SK-N-SH treated with all-trans-retinoic acid at 6 μM for 48 hours (cell line): Measurements from ENCODE around the gene AEBP2.

Experiments
- ATAC-seq: fragments of 200-7000 bp; cut with Tn5 transposase; 3 replicates; pipeline ENCODE4 v1.9.1; 2020; ENCODE audit warnings: mild to moderate bottlenecking, moderate library complexity
- ARNTL ChIP-seq: fragments of 450-650 bp; formaldehyde crosslinking; IDR thresholded peaks from 2 replicates; pipeline ENCODE4 v1.5.0; 2020; ENCODE audit warnings: low read depth, mild to moderate bottlenecking, moderate library complexity, borderline replicate concordance
- BACH2 ChIP-seq: fragments of 250-450 bp; sonication (Bioruptor Pico); IDR thresholded peaks from 2 replicates; pipeline ENCODE4 v1.9.0; 2021; ENCODE audit warnings: mild to moderate bottlenecking, borderline replicate concordance
- CSDC2 ChIP-seq: fragments of 250-450 bp; sonication (Bioruptor Pico); IDR thresholded peaks from 2 replicates; pipeline ENCODE4 v1.5.0; 2020; ENCODE audit warnings: mild to moderate bottlenecking, moderate library complexity
- ESRRG ChIP-seq: fragments of 250-450 bp; sonication (Bioruptor Pico); IDR thresholded peaks from 2 replicates; pipeline ENCODE4 v1.6.1; 2021; ENCODE audit warnings: mild to moderate bottlenecking
- GLIS3 ChIP-seq: fragments of 250-450 bp; sonication (Bioruptor Pico); IDR thresholded peaks from 2 replicates; pipeline ENCODE4 v1.5.0; 2020; ENCODE audit warnings: mild to moderate bottlenecking, moderate library complexity
- ISL1 ChIP-seq: fragments of 250-450 bp; sonication (Bioruptor Pico); IDR thresholded peaks from 2 replicates; pipeline ENCODE4 v2.1.2; 2022; ENCODE audit warnings: mild to moderate bottlenecking, moderate library complexity
- OSR1 ChIP-seq: fragments of 250-450 bp; sonication (Bioruptor Pico); IDR thresholded peaks from 2 replicates; pipeline ENCODE4 v1.8.0; 2022; ENCODE audit warnings: moderate library complexity, mild to moderate bottlenecking, inconsistent platforms
- RARB ChIP-seq: fragments of 250-450 bp; sonication (Bioruptor Pico); IDR thresholded peaks from 2 replicates; pipeline ENCODE4 v1.8.0; 2021; ENCODE audit warnings: mild to moderate bottlenecking, moderate library complexity
- SNAI2 ChIP-seq: fragments of 250-450 bp; sonication (Bioruptor Pico); IDR thresholded peaks from 2 replicates; pipeline ENCODE4 v1.5.0; 2020; ENCODE audit warnings: mild to moderate bottlenecking, moderate library complexity
- TCF4 ChIP-seq: fragments of 250-450 bp; sonication (Bioruptor Pico); IDR thresholded peaks from 2 replicates; pipeline ENCODE4 v1.8.0; 2021; ENCODE audit warnings: mild to moderate bottlenecking, moderate library complexity, borderline replicate concordance
- ZC3H10 ChIP-seq: fragments of 250-450 bp; sonication (Bioruptor Pico); IDR thresholded peaks from 2 replicates; pipeline ENCODE4 v1.5.1; 2021; ENCODE audit warnings: mild to moderate bottlenecking, moderate library complexity
- ZFP3 ChIP-seq: fragments of 250-450 bp; sonication (Bioruptor Pico); IDR thresholded peaks from 2 replicates; pipeline ENCODE4 v1.5.0; 2020; ENCODE audit warnings: mild to moderate bottlenecking, moderate library complexity
- ZFP30 ChIP-seq: fragments of 450-650 bp; formaldehyde crosslinking; IDR thresholded peaks from 2 replicates; pipeline ENCODE4 v1.5.0; 2022; ENCODE audit warnings: mild to moderate bottlenecking, moderate library complexity
- ZNF565 ChIP-seq: fragments of 450-650 bp; formaldehyde crosslinking; conservative IDR thresholded peaks from 2 replicates; pipeline ENCODE4 v1.5.0; 2020; ENCODE audit warnings: low read depth, mild to moderate bottlenecking, moderate library complexity
- ZNF70 ChIP-seq: fragments of 450-650 bp; formaldehyde crosslinking; IDR thresholded peaks from 2 replicates; pipeline ENCODE4 v1.5.0; 2020; ENCODE audit warnings: mild to moderate bottlenecking, moderate library complexity
- ZNF8 ChIP-seq: fragments of 450-650 bp; formaldehyde crosslinking; IDR thresholded peaks from 2 replicates; pipeline ENCODE4 v1.5.0; 2020; ENCODE audit warnings: mild to moderate bottlenecking, moderate library complexity
- TF ChIP-seq, protein P1 (sequence below): fragments of 250-450 bp; sonication (Bioruptor Pico); IDR thresholded peaks from 2 replicates; pipeline ENCODE4 v1.5.1; 2020; ENCODE audit warnings: low read depth, mild to moderate bottlenecking, moderate library complexity
- TF ChIP-seq, protein P2 (sequence below): fragments of 250-450 bp; sonication (Bioruptor Pico); IDR thresholded peaks from 2 replicates; pipeline ENCODE4 v1.5.1; 2021; ENCODE audit warnings: mild to moderate bottlenecking, moderate library complexity
- TF ChIP-seq, protein P3 (sequence below): fragments of 250-450 bp; sonication (Bioruptor Pico); IDR thresholded peaks from 2 replicates; pipeline ENCODE4 v1.8.0; 2021; ENCODE audit warnings: low read depth, mild to moderate bottlenecking, moderate library complexity, borderline replicate concordance
- TF ChIP-seq, protein P4 (sequence below): fragments of 250-450 bp; sonication (Bioruptor Pico); IDR thresholded peaks from 2 replicates; pipeline ENCODE4 v1.8.0; 2020; ENCODE audit warnings: mild to moderate bottlenecking, moderate library complexity, borderline replicate concordance
- TF ChIP-seq, protein P5 (sequence below): fragments of 250-450 bp; sonication (Bioruptor Pico); IDR thresholded peaks from 2 replicates; pipeline ENCODE4 v1.5.0; 2020; ENCODE audit warnings: mild to moderate bottlenecking, moderate library complexity

AEBP2 gene

DNA sequence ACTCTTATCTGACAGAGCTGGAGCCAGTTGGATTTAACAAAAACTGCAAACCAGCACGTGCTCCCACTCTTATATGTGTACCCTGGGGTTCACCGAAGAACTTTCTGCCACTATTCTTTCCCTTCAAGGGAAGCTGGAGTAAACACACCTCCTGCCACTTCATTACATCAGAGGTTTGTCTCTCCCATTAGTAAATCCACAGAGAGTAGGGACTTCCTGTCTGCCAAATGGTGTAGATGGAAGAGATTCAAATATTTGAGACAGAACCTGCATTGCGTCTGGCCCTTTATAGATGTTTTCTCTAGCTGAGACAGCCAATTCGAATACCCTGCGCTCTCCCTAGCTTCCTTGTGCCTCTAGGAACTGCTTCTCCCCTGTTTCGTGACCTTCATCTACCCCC is 29.1 kb upstream of the AEBP2 start:
- TF ChIP-seq SNAI2 (CRISPR knock-in tag) (peak; percentile 49; the same call in 1 of the 2 replicates), BACH2 (CRISPR knock-in tag) (no peak), ISL1 (CRISPR knock-in tag) (peak; percentile 78), ZNF70 (CRISPR knock-in tag) (no peak)
- peak; percentile 90 for ATAC-seq

DNA sequence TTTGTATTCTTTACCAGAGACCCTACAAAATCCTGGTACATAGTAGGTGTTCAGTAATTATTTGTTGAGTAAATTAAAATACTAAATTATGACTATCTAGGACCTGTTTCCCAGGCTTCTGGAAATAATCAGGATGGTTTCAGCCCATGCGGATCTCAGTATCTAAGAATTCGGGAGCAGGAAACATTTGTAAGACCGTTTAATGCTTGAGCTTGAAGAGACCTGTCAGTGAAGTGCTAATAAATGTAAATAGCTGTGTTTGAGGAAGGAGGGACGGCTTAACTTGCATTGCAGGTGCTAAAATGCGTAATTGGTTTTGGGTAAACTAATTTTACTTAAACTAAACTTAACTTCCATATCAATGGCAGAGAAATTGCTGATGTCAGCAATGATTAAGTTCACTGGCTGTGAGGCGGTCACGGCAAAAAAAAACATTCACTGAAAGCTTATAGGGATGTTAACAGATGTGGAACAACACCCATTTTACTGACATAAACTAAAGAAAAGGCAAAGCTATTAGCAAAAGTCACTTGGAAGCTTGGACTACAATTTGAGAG is 28.6 kb upstream of the AEBP2 start:
- TF ChIP-seq ARNTL (CRISPR knock-in tag) (no peak), ZFP30 (CRISPR knock-in tag) (no peak), ZNF565 (no peak), CSDC2 (CRISPR knock-in tag) (no peak), OSR1 (no peak), ESRRG (CRISPR knock-in tag) (no peak), RARB (CRISPR knock-in tag) (no peak), TCF4 (no peak), GLIS3 (CRISPR knock-in tag) (no peak), ZFP3 (no peak), ZC3H10 (CRISPR knock-in tag) (no peak)
- TF ChIP-seq, protein P1, sequence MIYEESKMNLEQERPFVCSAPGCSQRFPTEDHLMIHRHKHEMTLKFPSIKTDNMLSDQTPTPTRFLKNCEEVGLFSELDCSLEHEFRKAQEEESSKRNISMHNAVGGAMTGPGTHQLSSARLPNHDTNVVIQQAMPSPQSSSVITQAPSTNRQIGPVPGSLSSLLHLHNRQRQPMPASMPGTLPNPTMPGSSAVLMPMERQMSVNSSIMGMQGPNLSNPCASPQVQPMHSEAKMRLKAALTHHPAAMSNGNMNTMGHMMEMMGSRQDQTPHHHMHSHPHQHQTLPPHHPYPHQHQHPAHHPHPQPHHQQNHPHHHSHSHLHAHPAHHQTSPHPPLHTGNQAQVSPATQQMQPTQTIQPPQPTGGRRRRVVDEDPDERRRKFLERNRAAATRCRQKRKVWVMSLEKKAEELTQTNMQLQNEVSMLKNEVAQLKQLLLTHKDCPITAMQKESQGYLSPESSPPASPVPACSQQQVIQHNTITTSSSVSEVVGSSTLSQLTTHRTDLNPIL (CRISPR knock-in tag) = no peak
- TF ChIP-seq, protein P2, sequence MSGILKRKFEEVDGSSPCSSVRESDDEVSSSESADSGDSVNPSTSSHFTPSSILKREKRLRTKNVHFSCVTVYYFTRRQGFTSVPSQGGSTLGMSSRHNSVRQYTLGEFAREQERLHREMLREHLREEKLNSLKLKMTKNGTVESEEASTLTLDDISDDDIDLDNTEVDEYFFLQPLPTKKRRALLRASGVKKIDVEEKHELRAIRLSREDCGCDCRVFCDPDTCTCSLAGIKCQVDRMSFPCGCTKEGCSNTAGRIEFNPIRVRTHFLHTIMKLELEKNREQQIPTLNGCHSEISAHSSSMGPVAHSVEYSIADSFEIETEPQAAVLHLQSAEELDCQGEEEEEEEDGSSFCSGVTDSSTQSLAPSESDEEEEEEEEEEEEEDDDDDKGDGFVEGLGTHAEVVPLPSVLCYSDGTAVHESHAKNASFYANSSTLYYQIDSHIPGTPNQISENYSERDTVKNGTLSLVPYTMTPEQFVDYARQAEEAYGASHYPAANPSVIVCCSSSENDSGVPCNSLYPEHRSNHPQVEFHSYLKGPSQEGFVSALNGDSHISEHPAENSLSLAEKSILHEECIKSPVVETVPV = no peak
- TF ChIP-seq, protein P3, sequence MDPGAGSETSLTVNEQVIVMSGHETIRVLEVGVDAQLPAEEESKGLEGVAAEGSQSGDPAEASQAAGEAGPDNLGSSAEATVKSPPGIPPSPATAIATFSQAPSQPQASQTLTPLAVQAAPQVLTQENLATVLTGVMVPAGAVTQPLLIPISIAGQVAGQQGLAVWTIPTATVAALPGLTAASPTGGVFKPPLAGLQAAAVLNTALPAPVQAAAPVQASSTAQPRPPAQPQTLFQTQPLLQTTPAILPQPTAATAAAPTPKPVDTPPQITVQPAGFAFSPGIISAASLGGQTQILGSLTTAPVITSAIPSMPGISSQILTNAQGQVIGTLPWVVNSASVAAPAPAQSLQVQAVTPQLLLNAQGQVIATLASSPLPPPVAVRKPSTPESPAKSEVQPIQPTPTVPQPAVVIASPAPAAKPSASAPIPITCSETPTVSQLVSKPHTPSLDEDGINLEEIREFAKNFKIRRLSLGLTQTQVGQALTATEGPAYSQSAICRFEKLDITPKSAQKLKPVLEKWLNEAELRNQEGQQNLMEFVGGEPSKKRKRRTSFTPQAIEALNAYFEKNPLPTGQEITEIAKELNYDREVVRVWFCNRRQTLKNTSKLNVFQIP (CRISPR knock-in tag) = no peak
- TF ChIP-seq, protein P4, sequence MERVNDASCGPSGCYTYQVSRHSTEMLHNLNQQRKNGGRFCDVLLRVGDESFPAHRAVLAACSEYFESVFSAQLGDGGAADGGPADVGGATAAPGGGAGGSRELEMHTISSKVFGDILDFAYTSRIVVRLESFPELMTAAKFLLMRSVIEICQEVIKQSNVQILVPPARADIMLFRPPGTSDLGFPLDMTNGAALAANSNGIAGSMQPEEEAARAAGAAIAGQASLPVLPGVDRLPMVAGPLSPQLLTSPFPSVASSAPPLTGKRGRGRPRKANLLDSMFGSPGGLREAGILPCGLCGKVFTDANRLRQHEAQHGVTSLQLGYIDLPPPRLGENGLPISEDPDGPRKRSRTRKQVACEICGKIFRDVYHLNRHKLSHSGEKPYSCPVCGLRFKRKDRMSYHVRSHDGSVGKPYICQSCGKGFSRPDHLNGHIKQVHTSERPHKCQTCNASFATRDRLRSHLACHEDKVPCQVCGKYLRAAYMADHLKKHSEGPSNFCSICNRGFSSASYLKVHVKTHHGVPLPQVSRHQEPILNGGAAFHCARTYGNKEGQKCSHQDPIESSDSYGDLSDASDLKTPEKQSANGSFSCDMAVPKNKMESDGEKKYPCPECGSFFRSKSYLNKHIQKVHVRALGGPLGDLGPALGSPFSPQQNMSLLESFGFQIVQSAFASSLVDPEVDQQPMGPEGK (CRISPR knock-in tag) = no peak
- no peak for ATAC-seq

DNA sequence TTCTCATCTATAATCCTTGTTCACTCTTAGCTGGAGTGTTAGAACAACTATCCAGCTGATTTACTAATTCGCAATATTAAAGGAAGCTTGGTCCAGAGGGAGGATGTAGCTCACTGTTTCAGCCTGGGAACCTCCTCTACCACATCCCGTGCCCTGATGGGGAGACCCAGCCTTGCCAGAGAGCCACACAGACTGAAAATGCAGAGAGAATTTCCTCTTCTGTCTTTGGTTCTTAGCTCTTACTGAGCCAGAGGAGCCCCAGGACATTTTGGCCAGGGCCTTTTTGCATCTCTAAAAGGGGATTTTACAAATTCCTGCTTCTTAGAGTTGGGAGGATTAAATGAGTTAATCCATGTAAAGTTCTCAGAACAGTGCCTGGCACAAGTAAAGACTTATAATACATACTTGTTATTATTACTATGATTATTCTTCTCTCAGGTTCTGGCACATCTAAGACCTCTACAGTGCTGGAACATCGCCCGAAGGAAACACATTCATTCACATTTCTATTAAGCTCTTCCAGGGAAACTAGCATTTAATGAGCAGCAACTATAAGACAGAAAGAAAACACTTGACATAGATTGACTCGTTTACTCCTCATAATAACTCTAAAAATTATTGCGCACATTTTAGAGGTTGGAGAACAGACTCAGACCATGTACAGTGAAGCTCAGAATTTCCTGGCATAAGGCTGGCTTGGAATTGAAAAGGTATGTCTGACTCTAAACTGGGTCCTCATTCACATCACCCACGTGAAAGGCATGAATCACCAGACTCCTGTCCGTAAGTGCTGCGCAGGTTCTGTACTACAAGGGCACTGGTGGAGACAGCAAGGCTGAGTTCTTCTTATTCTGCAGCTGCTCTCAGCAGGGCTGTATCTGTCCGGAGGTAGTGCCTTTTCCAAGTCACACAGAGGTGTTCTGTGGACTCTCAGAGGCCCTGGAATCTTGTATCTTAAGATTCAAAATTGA is 27.8 kb upstream of the AEBP2 start:
- ATAC-seq = peak; percentile 20; the same call in 2 of the 3 replicates
- TF ChIP-seq CSDC2 (CRISPR knock-in tag) = no peak
- no peak for TF ChIP-seq RARB (CRISPR knock-in tag)
- TF ChIP-seq ZNF8 (CRISPR knock-in tag) = no peak
- no peak for TF ChIP-seq BACH2 (CRISPR knock-in tag)
- TF ChIP-seq, protein P5, sequence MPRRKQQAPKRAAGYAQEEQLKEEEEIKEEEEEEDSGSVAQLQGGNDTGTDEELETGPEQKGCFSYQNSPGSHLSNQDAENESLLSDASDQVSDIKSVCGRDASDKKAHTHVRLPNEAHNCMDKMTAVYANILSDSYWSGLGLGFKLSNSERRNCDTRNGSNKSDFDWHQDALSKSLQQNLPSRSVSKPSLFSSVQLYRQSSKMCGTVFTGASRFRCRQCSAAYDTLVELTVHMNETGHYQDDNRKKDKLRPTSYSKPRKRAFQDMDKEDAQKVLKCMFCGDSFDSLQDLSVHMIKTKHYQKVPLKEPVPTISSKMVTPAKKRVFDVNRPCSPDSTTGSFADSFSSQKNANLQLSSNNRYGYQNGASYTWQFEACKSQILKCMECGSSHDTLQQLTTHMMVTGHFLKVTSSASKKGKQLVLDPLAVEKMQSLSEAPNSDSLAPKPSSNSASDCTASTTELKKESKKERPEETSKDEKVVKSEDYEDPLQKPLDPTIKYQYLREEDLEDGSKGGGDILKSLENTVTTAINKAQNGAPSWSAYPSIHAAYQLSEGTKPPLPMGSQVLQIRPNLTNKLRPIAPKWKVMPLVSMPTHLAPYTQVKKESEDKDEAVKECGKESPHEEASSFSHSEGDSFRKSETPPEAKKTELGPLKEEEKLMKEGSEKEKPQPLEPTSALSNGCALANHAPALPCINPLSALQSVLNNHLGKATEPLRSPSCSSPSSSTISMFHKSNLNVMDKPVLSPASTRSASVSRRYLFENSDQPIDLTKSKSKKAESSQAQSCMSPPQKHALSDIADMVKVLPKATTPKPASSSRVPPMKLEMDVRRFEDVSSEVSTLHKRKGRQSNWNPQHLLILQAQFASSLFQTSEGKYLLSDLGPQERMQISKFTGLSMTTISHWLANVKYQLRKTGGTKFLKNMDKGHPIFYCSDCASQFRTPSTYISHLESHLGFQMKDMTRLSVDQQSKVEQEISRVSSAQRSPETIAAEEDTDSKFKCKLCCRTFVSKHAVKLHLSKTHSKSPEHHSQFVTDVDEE (CRISPR knock-in tag) = no peak
- TF ChIP-seq ZC3H10 (CRISPR knock-in tag) = no peak
- TF ChIP-seq, protein P2 = no peak
- no peak for TF ChIP-seq TCF4
- no peak for TF ChIP-seq ZNF70 (CRISPR knock-in tag)
